Measurements from ENCODE around the gene NOP14.

DNA sequence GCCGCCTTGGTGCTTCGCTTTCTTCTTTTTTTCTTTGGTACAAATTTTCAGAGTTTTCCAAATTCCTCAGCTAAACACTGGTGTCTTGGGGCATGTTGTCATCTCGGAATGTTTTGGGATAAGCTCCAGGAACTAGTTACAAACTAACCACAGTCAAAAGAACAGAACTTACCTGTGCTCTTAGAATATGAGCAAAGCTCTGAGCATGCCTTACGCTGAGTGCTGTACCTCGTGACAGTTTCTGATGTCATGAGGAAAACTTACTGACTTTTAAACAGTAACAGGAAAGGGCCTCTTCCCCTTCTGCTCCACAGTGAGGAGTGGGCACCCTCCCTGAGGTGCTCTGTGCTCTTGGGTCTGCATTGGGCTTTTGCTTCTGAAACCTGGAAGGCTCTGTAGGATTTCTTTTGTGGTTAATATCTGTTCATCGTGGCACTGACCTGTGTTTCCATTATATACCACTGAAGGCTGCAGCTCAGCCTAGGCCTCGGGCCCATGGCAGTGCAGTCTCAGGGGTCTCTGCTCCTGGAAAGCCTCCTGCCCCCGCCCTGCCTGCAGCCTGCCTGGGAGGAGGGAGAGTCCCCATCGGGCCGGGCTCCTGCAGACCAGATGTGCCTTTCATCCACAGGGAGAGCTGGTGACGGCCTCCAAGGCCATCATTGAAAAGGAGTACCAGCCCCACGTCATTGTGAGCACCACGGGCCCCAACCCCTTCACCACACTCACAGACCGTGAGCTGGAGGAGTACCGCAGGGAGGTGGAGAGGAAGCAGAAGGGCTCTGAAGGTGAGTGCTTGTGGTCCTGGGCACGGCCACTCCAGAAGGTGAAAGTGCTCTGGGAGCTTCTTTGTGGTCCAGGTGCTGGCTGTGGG is 48.7 kb downstream of the NOP14 start:
- TF ChIP-seq CTCF (IDR thresholded peaks at IDR 0.05; ENCODE audit: low read depth, low read length, poor library complexity, severe bottlenecking) (no peak), EZH2phosphoT487 (IDR thresholded peaks at IDR 0.05; ENCODE audit: borderline replicate concordance, low read length) (no peak)
